Glutamatergic neuron (in vitro differentiated cells): ENCODE measurements around the gene TMPRSS7. TPM values are rescaled to one million over a fixed set of nuclear protein-coding genes. Genes with fewer than 3 reads are reported as not detected.

Experiments
- DNase-seq: peaks from one replicate; pipeline ENCODE4 v3.0.0; 2022
- H3K27ac Mint-ChIP-seq: one replicate; pipeline ENCODE4 v1.8.0; 2020; ENCODE audit warnings: mild to moderate bottlenecking, mixed read lengths, inconsistent platforms; ENCODE audit not compliant: unreplicated experiment
- H3K27me3 Mint-ChIP-seq: one replicate; pipeline ENCODE4 v1.8.0; 2020; ENCODE audit warnings: mild to moderate bottlenecking, moderate library complexity, mixed read lengths, inconsistent platforms; ENCODE audit not compliant: unreplicated experiment
- H3K36me3 Mint-ChIP-seq: one replicate; pipeline ENCODE4 v1.8.0; 2020; ENCODE audit warnings: mild to moderate bottlenecking, mixed read lengths, inconsistent platforms; ENCODE audit not compliant: unreplicated experiment
- H3K4me1 Mint-ChIP-seq: one replicate; pipeline ENCODE4 v1.8.0; 2020; ENCODE audit warnings: mild to moderate bottlenecking, low read depth, mixed read lengths, inconsistent platforms; ENCODE audit not compliant: unreplicated experiment
- H3K4me3 Mint-ChIP-seq: one replicate; pipeline ENCODE4 v1.8.0; 2020; ENCODE audit warnings: mild to moderate bottlenecking, mixed read lengths, inconsistent platforms; ENCODE audit not compliant: unreplicated experiment
- H3K9me3 Mint-ChIP-seq: one replicate; pipeline ENCODE4 v1.8.0; 2020; ENCODE audit warnings: mild to moderate bottlenecking, moderate library complexity, mixed read lengths, inconsistent platforms; ENCODE audit not compliant: unreplicated experiment
- CTCF ChIP-seq: fragments of 200-600 bp; sonication (generic); IDR thresholded peaks from one replicate; pipeline ENCODE4 v1.5.0; 2021; ENCODE audit not compliant: partially characterized antibody, unreplicated experiment
- total RNA-seq: library from RNA; stranded (reverse); fragmentation: NEBNext Ultra II Directional; extraction: Animal tissue kit (Norgen Biotek cat#: 25700); gene quantifications from one replicate; pipeline ENCODE4 v1.2.1, GENCODE V29; 2021; ENCODE audit not compliant: unreplicated experiment

Gene TMPRSS7
- total RNA-seq, 1 donor from 2014 or later, result not detected

GRCh38 chr3:112047264-112047663, 12.7 kb downstream of the TMPRSS7 start:
- H3K27me3 Mint-ChIP-seq, result no peaks in the 10 kb centered on the region
- no peak overlapping the region for H3K27ac Mint-ChIP-seq
- H3K4me1 Mint-ChIP-seq, result no peaks in the 10 kb centered on the region
- H3K9me3 Mint-ChIP-seq, result peaks cover 1% of the 10 kb centered on the region
- TF ChIP-seq CTCF, result no peak
- H3K4me3 Mint-ChIP-seq, result no peak overlapping the region
- DNase-seq, result no peak
- H3K36me3 Mint-ChIP-seq, result no peaks in the 10 kb centered on the region

- no peaks in the 10 kb centered on the region for H3K4me1 Mint-ChIP-seq
- H3K36me3 Mint-ChIP-seq, result no peaks in the 10 kb centered on the region
- DNase-seq, result no peak
- peaks cover 1% of the 10 kb centered on the region for H3K9me3 Mint-ChIP-seq
- no peaks in the 10 kb centered on the region for H3K27me3 Mint-ChIP-seq
- no peak overlapping the region for H3K27ac Mint-ChIP-seq
- no peak for TF ChIP-seq CTCF
- no peak overlapping the region for H3K4me3 Mint-ChIP-seq
These were observed 14.4 kb downstream of the TMPRSS7 start for GRCh38 chr3:112048911-112049310.

DNA sequence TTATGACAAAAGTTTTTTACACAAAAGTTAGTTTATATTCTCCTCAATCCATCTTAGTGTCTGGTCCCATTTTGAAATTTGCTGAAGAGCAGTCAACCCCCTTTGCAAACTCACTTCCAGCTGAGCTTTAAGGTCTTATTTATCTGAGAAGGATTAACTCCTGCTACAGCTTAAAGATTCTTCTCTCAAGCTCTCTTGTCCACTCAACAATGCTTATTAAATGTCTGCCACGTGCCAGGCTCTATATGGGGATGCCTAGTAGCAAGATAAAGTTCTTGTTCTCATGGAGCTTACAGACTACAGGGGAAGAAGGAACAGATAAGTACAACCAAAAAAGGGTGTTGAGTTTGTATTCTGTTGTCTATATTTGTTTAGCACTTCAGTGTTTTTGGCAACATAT, 18.7 kb downstream of the TMPRSS7 start:
- no peak for TF ChIP-seq CTCF
- no peaks in the 10 kb centered on the region for H3K27me3 Mint-ChIP-seq
- no peaks in the 10 kb centered on the region for H3K36me3 Mint-ChIP-seq
- H3K4me3 Mint-ChIP-seq, result no peak overlapping the region
- H3K27ac Mint-ChIP-seq, result no peak overlapping the region
- H3K9me3 Mint-ChIP-seq, result peaks cover 1% of the 10 kb centered on the region
- no peak for DNase-seq
- H3K4me1 Mint-ChIP-seq, result no peaks in the 10 kb centered on the region

DNA sequence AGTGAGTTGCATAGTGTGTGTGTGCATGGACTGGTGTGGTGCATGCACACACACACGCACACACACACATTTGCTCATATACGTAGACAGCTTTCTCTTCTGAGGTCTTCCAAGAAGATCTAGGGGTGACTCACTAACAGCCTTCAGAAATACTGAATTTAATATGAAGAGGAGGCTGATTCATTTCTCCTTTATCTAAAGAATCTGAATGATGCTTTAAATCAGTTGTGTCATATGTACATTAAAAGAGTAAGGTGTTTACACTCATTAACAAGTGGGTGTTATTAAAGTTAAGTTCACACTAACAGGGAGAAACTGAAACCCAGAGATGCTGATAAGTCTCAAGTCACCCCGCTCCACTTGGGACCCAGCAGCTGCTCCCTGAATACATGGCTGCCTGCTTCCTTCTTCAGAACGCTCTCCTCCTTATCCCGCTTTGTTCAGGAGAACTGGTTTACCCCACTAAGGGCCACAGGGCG, 22.0 kb downstream of the TMPRSS7 start:
- Mint-ChIP-seq H3K4me3 (no peak overlapping the region), H3K4me1 (no peaks in the 10 kb centered on the region), H3K9me3 (no peaks in the 10 kb centered on the region), H3K27me3 (no peaks in the 10 kb centered on the region), H3K27ac (no peak overlapping the region), H3K36me3 (no peaks in the 10 kb centered on the region)
- no peak for DNase-seq
- no peak for TF ChIP-seq CTCF

GRCh38 chr3:112059497-112059896, 25.0 kb downstream of the TMPRSS7 start:
- Mint-ChIP-seq H3K27me3 (peaks cover 1% of the 10 kb centered on the region), H3K36me3 (no peaks in the 10 kb centered on the region), H3K27ac (no peak overlapping the region), H3K4me3 (no peak overlapping the region), H3K4me1 (no peaks in the 10 kb centered on the region), H3K9me3 (no peaks in the 10 kb centered on the region)
- no peak for TF ChIP-seq CTCF
- DNase-seq, result no peak
